HAP-1 (cell line): ENCODE measurements around the gene LEMD1.

Experiments
- DNase-seq, 2 experiments: peaks; one replicate each; pipeline ENCODE4 v3.0.0-alpha.2; 2016 to 2020; ENCODE audit warnings: low spot score in 2 of 2
- H3K27me3 ChIP-seq: fragments of 250-450 bp; sonication (Bioruptor Pico); 2 replicates; pipeline ENCODE4 v1.5.1; 2020; ENCODE audit warnings: low read depth, mild to moderate bottlenecking, moderate library complexity
- H3K36me3 ChIP-seq: fragments of 250-450 bp; sonication (Bioruptor Pico); replicated peaks from 2 replicates; pipeline ENCODE4 v1.5.1; 2020; ENCODE audit warnings: mild to moderate bottlenecking
- H3K4me1 ChIP-seq: fragments of 250-450 bp; sonication (Bioruptor Pico); 2 replicates; pipeline ENCODE4 v1.5.1; 2020; ENCODE audit warnings: mild to moderate bottlenecking
- H3K4me3 ChIP-seq: fragments of 250-450 bp; sonication (Bioruptor Pico); 2 replicates; pipeline ENCODE4 v1.5.1; 2020; ENCODE audit warnings: mild to moderate bottlenecking, moderate library complexity
- H3K9me3 ChIP-seq: fragments of 250-450 bp; sonication (Bioruptor Pico); 2 replicates; pipeline ENCODE4 v1.5.1; 2020; ENCODE audit warnings: mild to moderate bottlenecking, moderate library complexity
- in situ Hi-C: fragments of 300-500 bp; cut with MboI; formaldehyde crosslinking; loops from 3 replicates; pipeline ENCODE4 v1.14.3; 2020; ENCODE audit warnings: low sequenced_read_pairs, inconsistent platforms, mixed read lengths

The LEMD1 gene

DNA sequence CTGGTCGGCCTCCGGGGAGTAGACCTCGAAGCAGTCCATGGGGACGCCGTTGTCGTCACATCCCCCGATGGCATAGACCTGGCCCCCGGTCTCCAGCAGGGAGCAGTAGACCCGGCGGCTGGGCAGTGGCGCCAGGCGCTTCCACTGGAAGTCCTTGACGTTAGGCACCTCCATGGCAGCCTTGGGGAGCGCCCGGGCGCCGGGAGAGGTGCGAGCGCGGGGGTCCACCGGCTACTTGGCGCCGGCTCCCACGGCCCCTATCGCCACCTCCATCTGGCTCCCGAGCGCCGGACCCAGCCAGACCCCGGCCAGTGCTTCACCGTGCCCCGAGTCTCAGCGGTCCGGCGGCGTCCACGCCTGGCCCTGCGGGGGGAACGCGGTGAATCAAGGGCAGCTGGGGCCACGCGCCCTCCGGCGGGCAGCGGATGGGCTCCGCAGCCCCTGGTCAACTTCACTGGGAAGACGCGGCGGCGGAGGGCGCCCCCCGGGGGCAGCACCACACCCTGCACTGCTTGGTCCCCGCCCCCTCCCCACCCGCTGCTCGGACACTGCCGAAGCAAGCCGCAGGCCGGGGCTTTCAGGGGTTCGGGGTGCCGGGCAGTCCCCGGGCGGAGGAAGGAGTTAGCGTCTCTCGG, 78.3 kb downstream of the LEMD1 start:
- H3K4me3 ChIP-seq = peak overlapping the region; percentile 28

DNA sequence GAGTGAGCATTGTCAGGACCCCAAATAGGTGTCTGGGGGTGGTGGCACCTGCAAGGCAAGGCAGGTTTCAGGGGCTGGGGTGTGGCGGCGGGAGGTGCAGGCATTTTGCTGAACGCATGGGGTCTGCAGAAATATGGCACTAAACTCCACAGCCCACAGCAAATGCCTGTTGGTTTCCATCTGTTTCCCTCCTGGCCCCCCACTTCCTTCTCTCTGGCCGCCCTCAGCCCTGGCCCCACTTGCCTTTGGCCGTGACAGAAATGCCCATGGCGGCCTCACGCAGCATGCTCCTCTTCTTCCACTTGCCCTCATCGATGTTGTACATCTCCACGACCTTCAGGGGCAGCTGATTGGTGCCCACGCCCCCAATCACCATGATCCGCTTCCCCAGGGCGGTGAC, 78.9 kb downstream of the LEMD1 start:
- no peaks in the 10 kb centered on the region for H3K36me3 ChIP-seq
- peaks cover 7% of the 10 kb centered on the region for H3K4me1 ChIP-seq
- DNase-seq = no peak
- H3K27me3 ChIP-seq = no peaks in the 10 kb centered on the region
- H3K9me3 ChIP-seq = no peaks in the 10 kb centered on the region
- in situ Hi-C loops = no loop called here
- H3K4me3 ChIP-seq = no peak overlapping the region; the same call in 1 of the 2 replicates

More for the DNA sequence above, 78.3 kb downstream of the LEMD1 start:
- Histone ChIP-seq H3K36me3 (no peaks in the 10 kb centered on the region), H3K9me3 (no peaks in the 10 kb centered on the region), H3K4me1 (peaks cover 7% of the 10 kb centered on the region), H3K27me3 (no peaks in the 10 kb centered on the region)
- peak in 1 of 2 experiments; percentile 48 for DNase-seq
- in situ Hi-C loops = no loop called here

DNA sequence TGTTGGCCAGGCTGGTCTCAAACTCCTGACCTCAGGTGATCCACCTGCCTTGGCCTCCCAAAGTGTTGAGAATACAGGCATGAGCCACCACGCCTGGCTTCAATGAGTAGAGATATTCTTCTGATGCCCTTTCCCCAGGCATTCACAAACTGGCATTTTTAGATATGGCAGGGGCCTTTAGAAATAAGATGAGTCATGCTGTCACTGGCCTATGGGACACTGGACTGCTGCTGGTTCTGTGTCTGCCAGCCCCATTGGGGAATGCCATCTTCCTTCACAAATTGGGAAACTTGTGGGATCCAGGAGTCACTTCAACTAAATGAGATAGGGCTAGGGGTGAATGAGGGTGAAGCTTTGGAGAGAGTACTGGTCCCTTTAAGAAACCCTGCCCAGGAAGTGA, 81.2 kb downstream of the LEMD1 start:
- in situ Hi-C loops = no loop called here
- no peaks in the 10 kb centered on the region for H3K9me3 ChIP-seq
- H3K4me3 ChIP-seq = no peak overlapping the region
- H3K27me3 ChIP-seq = no peaks in the 10 kb centered on the region
- peaks cover 7% of the 10 kb centered on the region for H3K4me1 ChIP-seq
- H3K36me3 ChIP-seq = no peaks in the 10 kb centered on the region
- no peak for DNase-seq

DNA sequence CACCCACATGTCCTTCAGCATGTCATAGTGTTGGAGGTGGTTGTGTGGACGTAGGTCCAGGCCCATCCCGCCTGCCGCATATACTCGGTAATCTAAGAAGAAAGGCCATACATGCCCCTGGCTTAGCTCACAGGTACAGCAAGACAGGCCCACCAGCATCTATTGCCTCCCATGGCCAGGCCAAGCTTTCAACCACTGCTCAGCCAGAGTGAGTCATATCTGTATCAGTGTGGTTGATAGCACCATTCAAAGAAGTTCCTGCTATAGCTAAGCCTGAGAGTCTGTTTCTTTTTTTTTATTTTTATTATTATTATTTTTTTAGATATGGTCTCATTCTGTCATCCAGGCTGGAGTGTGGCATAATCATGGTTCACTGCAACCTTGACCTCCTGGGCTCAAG, 82.1 kb downstream of the LEMD1 start:
- H3K4me1 ChIP-seq = peaks cover 7% of the 10 kb centered on the region
- in situ Hi-C loops = loop anchor here (5.0 kb wide), 2 partner anchors 148 to 183 kb away; no protein-coding TSS in a partner anchor
- no peak overlapping the region for H3K4me3 ChIP-seq
- no peaks in the 10 kb centered on the region for H3K9me3 ChIP-seq
- no peak for DNase-seq
- H3K36me3 ChIP-seq = no peaks in the 10 kb centered on the region
- H3K27me3 ChIP-seq = no peaks in the 10 kb centered on the region

DNA sequence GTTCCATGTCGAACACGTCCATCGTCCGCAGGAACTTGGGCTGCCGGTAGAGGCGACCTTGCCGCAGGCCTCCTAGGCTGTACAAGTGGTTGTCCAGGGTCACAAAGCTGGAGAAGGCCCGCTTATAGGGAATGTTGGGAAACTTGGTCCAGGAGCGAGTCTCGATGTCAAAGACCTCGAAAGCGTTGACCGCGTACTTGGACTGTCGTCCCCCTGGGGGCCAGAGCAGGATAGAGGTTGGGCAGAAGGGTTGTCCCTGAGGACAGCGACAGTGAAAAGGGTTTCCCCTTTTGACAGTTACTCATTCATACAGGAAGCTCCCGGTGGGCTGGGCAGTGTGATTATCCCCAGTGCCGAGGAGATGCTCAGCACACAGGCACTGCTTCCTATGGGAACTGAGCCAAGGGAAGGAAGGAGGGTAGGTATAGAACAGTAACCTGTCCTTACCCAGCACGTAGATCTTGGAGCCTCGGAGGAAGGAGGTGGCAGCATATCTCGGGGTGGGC, 82.6 kb downstream of the LEMD1 start:
- H3K4me1 ChIP-seq = peaks cover 4% of the 10 kb centered on the region
- no peak for DNase-seq
- no peak overlapping the region for H3K4me3 ChIP-seq
- H3K9me3 ChIP-seq = no peaks in the 10 kb centered on the region
- in situ Hi-C loops = loop anchor here (5.0 kb wide), 2 partner anchors 148 to 183 kb away; no protein-coding TSS in a partner anchor
- H3K36me3 ChIP-seq = no peaks in the 10 kb centered on the region
- no peaks in the 10 kb centered on the region for H3K27me3 ChIP-seq

DNA sequence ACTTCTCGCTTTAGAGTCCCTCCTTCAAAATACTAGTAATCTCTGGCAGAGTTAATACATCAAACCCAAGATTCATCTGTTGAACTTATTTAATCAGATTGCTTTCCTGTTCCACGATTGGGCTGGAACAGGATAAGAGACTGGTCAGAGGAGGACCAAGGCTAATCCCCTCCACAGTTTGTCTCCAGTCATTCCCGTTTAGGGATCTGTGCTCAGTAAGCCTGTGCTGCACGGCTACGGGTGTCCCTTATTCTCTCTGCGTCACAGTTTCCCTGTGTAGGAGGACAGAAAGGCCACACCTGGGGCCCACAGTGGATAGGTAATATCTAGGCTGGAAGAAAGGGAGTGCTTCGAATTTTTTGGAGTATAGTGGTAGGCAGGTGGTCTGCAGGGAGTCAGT, 83.8 kb downstream of the LEMD1 start:
- DNase-seq = no peak
- H3K36me3 ChIP-seq = no peaks in the 10 kb centered on the region
- H3K9me3 ChIP-seq = no peaks in the 10 kb centered on the region
- no peaks in the 10 kb centered on the region for H3K27me3 ChIP-seq
- H3K4me1 ChIP-seq = no peaks in the 10 kb centered on the region
- no peak overlapping the region for H3K4me3 ChIP-seq
- in situ Hi-C loops = loop anchor here (5.0 kb wide), 2 partner anchors 149 to 184 kb away; no protein-coding TSS in a partner anchor

DNA sequence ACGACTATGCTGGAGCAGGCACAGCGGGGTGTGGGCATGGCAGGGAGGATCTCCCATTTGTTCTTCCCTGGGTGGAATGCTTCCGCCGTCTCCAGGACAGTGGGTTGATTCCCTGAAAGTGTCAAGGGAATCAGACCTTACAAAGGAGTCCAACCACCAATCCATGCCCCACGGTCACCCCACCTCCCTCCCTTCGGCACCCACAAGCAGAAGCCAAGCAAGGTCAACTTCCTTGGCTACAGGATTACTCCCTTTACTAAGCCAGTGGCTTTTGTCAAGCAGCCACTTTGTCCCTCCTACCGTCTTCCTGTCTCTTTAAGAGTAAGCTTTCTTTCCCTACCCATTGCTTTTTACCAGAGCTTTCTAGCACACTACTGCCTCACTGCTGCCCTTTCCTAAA, 84.4 kb downstream of the LEMD1 start:
- Histone ChIP-seq H3K4me1 (no peaks in the 10 kb centered on the region), H3K27me3 (no peaks in the 10 kb centered on the region), H3K9me3 (no peaks in the 10 kb centered on the region), H3K4me3 (no peak overlapping the region), H3K36me3 (no peaks in the 10 kb centered on the region)
- in situ Hi-C loops = loop anchor here (5.0 kb wide), 2 partner anchors 150 to 185 kb away; no protein-coding TSS in a partner anchor
- DNase-seq = no peak

DNA sequence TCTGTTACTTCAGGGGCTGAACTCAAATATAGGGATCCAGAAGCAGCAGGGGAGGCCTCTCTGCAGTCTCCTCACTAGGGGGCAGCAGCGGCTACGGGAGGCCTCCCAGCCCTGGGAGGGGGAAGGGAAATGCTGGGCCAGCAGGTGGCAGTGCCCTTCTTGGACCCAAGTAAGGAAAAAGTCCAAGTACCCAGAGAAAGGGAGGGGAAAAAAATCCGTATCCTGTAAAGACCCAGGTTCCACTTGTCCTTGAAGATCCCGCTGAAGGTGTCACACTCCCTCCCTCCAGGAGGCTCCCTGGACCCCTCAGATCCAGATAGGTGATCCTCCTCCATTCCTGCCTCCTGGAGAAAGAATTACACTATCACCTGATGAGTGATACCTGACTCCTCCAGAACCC, 86.2 kb downstream of the LEMD1 start:
- H3K36me3 ChIP-seq = no peaks in the 10 kb centered on the region
- no peaks in the 10 kb centered on the region for H3K27me3 ChIP-seq
- no peaks in the 10 kb centered on the region for H3K9me3 ChIP-seq
- in situ Hi-C loops = loop anchor here (5.0 kb wide), 2 partner anchors 152 to 187 kb away; no protein-coding TSS in a partner anchor
- no peaks in the 10 kb centered on the region; the same call in 1 of the 2 replicates for H3K4me1 ChIP-seq
- H3K4me3 ChIP-seq = no peak overlapping the region
- peak; percentile 73 to 92 for DNase-seq

DNA sequence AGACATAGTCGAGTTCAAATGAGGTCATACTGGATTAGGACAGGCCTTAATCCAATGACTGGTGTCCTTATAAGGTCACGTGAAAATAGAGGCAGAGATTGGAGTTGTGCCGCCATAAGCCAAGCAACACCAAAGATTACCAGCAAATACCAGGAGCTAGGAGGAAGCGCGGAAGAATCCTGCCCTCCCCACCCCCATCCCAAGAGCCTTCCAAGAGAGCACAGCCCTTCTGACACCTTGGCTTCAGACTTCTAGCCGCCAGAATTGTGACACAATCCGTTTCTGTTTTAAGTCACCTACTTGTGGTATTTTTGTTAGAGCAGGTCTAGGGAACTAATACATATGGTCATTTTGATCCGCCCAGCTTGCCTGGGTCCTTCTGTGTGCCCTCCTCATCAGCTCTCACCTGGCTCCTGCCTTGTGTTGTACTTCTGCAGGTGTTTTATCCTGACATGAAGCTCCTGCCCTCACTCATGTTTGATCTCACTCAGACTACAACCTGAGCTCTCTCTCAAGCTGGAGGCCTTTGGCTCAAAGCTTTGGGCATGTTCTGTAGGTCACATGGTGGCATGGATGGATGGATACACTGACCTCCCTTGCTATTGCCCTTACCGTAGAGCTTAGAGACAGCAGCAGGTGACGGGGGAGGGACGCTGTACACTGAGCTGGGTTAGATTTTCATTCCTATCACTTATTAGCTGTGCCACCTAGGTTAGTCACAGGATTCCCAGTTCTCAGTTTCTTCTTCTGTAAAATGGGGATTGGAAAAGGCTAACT, 89.7 kb downstream of the LEMD1 start:
- no peaks in the 10 kb centered on the region for H3K36me3 ChIP-seq
- in situ Hi-C loops = no loop called here

More for the DNA sequence above, 89.7 kb downstream of the LEMD1 start:
- Histone ChIP-seq H3K27me3 (no peaks in the 10 kb centered on the region; the same call in 1 of the 2 replicates), H3K4me1 (no peaks in the 10 kb centered on the region; the same call in 1 of the 2 replicates), H3K4me3 (no peak overlapping the region), H3K9me3 (no peaks in the 10 kb centered on the region)
- no peak for DNase-seq
